ENCODE results near the gene CDK17.

- TF ChIP-seq EZH2 (IDR thresholded peaks at IDR 0.05; ENCODE audit: low read length, unreplicated experiment) = no peak
- TF ChIP-seq, protein P1, sequence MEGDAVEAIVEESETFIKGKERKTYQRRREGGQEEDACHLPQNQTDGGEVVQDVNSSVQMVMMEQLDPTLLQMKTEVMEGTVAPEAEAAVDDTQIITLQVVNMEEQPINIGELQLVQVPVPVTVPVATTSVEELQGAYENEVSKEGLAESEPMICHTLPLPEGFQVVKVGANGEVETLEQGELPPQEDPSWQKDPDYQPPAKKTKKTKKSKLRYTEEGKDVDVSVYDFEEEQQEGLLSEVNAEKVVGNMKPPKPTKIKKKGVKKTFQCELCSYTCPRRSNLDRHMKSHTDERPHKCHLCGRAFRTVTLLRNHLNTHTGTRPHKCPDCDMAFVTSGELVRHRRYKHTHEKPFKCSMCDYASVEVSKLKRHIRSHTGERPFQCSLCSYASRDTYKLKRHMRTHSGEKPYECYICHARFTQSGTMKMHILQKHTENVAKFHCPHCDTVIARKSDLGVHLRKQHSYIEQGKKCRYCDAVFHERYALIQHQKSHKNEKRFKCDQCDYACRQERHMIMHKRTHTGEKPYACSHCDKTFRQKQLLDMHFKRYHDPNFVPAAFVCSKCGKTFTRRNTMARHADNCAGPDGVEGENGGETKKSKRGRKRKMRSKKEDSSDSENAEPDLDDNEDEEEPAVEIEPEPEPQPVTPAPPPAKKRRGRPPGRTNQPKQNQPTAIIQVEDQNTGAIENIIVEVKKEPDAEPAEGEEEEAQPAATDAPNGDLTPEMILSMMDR (conservative IDR thresholded peaks at IDR 0.05; ENCODE audit: low read depth, low read length) = no peak
These were observed 72.9 kb downstream of the CDK17 start for GRCh38 chr12:96327346-96327745.

Data from PC-3 (cell line).